Measurements from ENCODE around the gene SRGAP3.

- TF ChIP-seq EP300 (IDR thresholded peaks at IDR 0.05; ENCODE audit: low read depth): no peak
- no peak for TF ChIP-seq CTCF (IDR thresholded peaks at IDR 0.05)
Measured at GRCh38 chr3:9214185-9214584, 35.3 kb downstream of the SRGAP3 start.
